ENCODE measurements around the gene CEACAM5.

GRCh38 chr19:41668315-41668714, 40.1 kb upstream of the CEACAM5 start:
- TF ChIP-seq CTCF (tag by site-specific recombination; IDR thresholded peaks at IDR 0.05) (no peak), ZNF501 (tag by site-specific recombination; IDR thresholded peaks at IDR 0.05) (no peak), ZNF423 (tag by site-specific recombination; IDR thresholded peaks at IDR 0.05) (no peak), ZNF645 (tag by site-specific recombination; IDR thresholded peaks at IDR 0.05) (no peak)

Measured in HEK293 (cell line).